Peyer's patch (tissue), 4 donors: Measurements from ENCODE around the gene STK25. TPM values are rescaled to one million over a fixed set of nuclear protein-coding genes. Genes with fewer than 3 reads are reported as not detected.

Experiments
- DNase-seq, 3 donors: peaks; one replicate each; pipeline ENCODE4 v3.0.0-alpha.2; 2017 to 2019
- H3K27ac ChIP-seq, 4 donors: fragments of 200-600 bp; sonication (generic); one replicate each; pipeline ENCODE4 v1.5.1; 2016 to 2019
- H3K27me3 ChIP-seq, 2 donors: fragments of 200-600 bp; sonication (generic); one replicate each; pipeline ENCODE4 v1.5.1; 2019
- H3K36me3 ChIP-seq, 3 donors: fragments of 200-600 bp; sonication (generic); one replicate each; pipeline ENCODE4 v1.5.1; 2016 to 2019
- H3K4me1 ChIP-seq, 4 donors: fragments of 200-600 bp; sonication (generic); one replicate each; pipeline ENCODE4 v1.5.1; 2016 to 2019
- H3K4me3 ChIP-seq, 4 donors: fragments of 200-600 bp; sonication (generic); 1 replicate in 3 of 4; 2 replicates in 1 of 4; pipeline ENCODE4 v1.5.1; 2016 to 2019; ENCODE audit warnings: mild to moderate bottlenecking in 1 of 4
- H3K9me3 ChIP-seq, 4 donors: fragments of 200-600 bp; sonication (generic); one replicate each; pipeline ENCODE4 v1.5.1; 2016 to 2019; ENCODE audit warnings: mild to moderate bottlenecking in 1 of 4
- POLR2A ChIP-seq, 2 donors: fragments of 450-650 bp; IDR thresholded peaks; one replicate each; pipeline ENCODE4 v1.5.1; 2017; ENCODE audit warnings: antibody characterized with exemption in 2 of 2, mild to moderate bottlenecking in 2 of 2, moderate library complexity in 2 of 2
- total RNA-seq, 4 donors: library from RNA; depleted of rRNA; stranded (reverse); fragments of >200 nt; gene quantifications; one replicate each; pipeline ENCODE4 v1.1.0, GENCODE V29; 2016
- TF ChIP-seq, protein P1 (sequence below), 6 experiments: fragments of 450-650 bp in 4 of 6; fragments of 200-600 bp in 2 of 6; sonication (generic) in 1 of 6; IDR thresholded peaks; one replicate each; pipeline ENCODE4 v1.5.1; 2017 to 2019; ENCODE audit warnings: antibody characterized with exemption in 6 of 6, mild to moderate bottlenecking in 3 of 6, moderate library complexity in 1 of 6

Gene STK25
- total RNA-seq, 4 donors from 2014 or later = 149 to 356 (median 275) TPM

DNA sequence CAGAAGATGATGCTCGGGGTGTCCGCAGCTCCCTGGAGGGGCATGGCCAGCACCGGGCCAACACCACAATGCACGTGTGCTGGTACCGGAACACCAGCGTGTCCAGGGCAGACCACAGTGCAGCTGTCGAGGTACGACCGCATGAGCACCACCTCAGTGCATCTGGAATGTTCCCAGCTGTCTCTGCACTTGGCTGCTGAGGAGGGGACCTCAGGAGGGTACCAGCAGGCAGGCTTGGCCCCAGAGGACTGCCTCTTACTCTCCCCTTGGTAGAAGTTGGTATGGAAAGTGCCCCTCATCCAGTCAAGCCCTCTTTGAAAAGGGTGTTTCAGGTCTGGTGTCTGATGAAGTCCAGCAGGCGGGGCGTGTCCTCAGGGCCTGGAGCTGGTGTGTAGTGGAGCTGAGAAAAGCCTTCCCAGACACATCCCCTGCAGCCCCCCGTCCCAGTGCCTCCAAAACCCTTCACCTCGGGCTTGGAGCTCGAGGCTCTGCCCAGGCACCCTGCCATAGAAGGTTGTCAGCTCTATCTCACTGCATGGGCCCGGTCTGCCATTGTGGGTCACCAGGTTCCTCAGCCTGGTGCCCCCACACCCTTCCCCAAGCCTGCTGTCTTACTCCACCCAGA, 16.7 kb downstream of the STK25 start:
- no peak for DNase-seq
- Histone ChIP-seq H3K9me3 (no peaks in the 10 kb centered on the region), H3K4me1 (peaks cover 0 to 34% (median 0%) of the 10 kb centered on the region in 4 donors), H3K27me3 (no peaks in the 10 kb centered on the region), H3K27ac (no peak overlapping the region), H3K4me3 (no peak overlapping the region), H3K36me3 (peaks cover 0 to 61% (median 0%) of the 10 kb centered on the region in 3 donors)
- TF ChIP-seq POLR2A (IDR thresholded peaks at IDR 0.05) = no peak

DNA sequence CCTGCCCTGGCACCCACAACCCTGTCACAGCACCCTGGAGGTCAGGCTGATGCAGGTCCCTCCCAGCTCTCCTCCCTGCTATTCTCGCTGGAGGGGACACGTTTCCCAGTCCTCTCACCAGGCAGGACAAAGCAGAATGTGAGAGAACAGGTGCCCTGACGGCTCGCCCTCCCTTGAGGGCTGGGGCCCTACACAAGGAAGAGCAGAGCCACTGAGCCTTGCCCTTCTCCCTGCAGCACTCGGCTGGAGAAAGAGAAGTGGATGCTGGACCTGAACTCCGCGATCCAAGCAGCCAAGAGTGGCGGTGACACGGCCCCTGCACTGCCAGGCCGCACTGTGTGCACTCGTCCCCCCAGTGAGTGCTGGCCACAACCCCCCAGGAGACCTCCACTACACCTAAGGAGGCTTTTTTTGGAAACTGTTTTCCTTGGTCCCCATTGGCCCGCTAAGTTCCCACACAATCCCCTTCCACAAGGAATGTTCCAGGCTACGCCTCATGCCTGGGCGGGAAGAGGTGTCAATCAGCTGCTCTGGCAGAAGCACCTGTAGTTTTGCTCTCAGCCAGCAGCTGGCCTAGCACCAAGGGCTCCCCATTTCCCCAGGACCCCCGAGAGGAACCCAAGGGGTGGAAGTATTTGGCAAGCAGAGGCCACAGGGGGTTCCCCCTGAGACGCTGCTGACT, 17.4 kb downstream of the STK25 start:
- Histone ChIP-seq H3K27me3 (no peaks in the 10 kb centered on the region), H3K36me3 (peaks cover 0 to 54% (median 0%) of the 10 kb centered on the region in 3 donors), H3K9me3 (no peaks in the 10 kb centered on the region), H3K4me3 (no peak overlapping the region), H3K27ac (peak overlapping the region in 2 of 4 donors; percentile 56 to 76), H3K4me1 (peaks cover 0 to 27% (median 0%) of the 10 kb centered on the region in 4 donors)
- no peak for DNase-seq
- TF ChIP-seq POLR2A (IDR thresholded peaks at IDR 0.05) = no peak
- TF ChIP-seq, protein P1, sequence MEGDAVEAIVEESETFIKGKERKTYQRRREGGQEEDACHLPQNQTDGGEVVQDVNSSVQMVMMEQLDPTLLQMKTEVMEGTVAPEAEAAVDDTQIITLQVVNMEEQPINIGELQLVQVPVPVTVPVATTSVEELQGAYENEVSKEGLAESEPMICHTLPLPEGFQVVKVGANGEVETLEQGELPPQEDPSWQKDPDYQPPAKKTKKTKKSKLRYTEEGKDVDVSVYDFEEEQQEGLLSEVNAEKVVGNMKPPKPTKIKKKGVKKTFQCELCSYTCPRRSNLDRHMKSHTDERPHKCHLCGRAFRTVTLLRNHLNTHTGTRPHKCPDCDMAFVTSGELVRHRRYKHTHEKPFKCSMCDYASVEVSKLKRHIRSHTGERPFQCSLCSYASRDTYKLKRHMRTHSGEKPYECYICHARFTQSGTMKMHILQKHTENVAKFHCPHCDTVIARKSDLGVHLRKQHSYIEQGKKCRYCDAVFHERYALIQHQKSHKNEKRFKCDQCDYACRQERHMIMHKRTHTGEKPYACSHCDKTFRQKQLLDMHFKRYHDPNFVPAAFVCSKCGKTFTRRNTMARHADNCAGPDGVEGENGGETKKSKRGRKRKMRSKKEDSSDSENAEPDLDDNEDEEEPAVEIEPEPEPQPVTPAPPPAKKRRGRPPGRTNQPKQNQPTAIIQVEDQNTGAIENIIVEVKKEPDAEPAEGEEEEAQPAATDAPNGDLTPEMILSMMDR (IDR thresholded peaks at IDR 0.05) = no peak

DNA sequence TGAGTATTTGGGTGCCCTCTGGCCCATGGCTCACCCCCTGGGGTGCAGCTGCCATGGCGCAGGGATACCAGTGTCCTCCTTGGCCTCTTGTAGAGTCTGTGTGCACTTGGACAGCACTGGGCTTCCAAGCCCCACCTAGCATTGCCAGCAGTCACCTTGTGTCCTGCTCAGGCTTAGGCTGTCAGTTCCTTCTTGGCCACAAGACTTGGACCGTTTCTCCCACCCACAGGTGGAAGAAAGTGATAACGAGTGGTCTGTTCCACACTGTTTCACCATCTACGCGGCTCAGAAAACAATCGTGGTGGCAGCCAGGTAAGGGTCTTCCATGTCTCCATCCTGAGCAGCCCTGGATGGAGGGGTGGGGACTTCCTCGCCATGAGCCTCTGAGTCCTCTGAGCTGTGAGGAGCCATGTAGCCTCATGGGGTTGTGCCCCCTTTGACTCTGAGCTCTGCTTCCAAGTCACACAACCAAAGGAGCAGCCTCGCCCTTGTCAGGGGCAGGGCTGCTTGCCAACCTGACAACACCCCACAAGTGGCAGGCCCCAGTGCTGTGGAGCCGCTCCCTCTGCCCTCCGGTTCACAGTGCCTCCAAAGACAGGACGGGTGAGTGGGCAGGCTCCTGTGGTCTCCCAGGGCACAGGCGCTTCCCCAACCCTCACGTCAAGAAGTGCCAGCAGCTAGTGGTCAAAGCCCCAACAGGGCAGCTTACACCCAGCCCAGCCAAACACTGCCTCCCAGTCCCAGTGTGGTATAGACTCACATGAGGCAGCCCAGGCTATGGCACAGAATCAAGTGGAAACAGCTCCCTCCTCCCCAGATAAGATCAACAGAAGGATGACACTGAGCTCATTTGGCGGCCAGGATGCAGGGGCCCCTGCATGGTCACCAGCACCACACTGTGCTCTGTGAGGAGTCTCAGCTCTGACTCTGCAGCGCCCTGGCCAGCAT, 18.4 kb downstream of the STK25 start:
- H3K27me3 ChIP-seq = no peaks in the 10 kb centered on the region
- H3K36me3 ChIP-seq = peaks cover 0 to 44% (median 0%) of the 10 kb centered on the region in 3 donors
- no peaks in the 10 kb centered on the region for H3K9me3 ChIP-seq
- peaks cover 0 to 24% (median 0%) of the 10 kb centered on the region in 4 donors for H3K4me1 ChIP-seq
- TF ChIP-seq POLR2A (IDR thresholded peaks at IDR 0.05) = peak in 1 of 2 donors; percentile 32
- TF ChIP-seq, protein P1 (IDR thresholded peaks at IDR 0.05) = no peak
- H3K27ac ChIP-seq = peak overlapping the region in 2 of 4 donors; percentile 56 to 76
- DNase-seq = peak in 2 of 3 donors; percentile 75 to 81
- H3K4me3 ChIP-seq = no peak overlapping the region

DNA sequence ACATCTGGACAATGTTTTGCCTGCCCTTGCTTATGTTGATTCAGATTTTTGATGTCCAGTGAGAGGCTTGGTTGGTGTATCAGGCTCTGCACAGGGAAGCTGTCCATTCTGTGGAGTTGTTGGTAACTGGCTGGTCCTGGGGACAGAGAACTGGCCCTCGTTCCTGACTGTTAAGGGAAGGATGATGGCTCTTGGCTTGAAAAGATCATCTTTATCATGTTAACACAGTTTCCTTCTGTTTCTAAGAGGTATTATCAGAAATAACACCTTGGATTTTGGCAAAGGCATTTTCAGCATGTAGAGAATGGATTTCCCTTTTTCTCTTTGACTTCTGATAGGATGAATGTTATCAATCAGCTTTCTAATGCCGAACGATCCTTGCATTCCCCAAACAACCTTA, 19.3 kb downstream of the STK25 start:
- H3K36me3 ChIP-seq = peaks cover 0 to 40% (median 0%) of the 10 kb centered on the region in 3 donors
- H3K9me3 ChIP-seq = no peaks in the 10 kb centered on the region
- TF ChIP-seq POLR2A (IDR thresholded peaks at IDR 0.05) = no peak
- TF ChIP-seq, protein P1 (IDR thresholded peaks at IDR 0.05) = no peak

DNA sequence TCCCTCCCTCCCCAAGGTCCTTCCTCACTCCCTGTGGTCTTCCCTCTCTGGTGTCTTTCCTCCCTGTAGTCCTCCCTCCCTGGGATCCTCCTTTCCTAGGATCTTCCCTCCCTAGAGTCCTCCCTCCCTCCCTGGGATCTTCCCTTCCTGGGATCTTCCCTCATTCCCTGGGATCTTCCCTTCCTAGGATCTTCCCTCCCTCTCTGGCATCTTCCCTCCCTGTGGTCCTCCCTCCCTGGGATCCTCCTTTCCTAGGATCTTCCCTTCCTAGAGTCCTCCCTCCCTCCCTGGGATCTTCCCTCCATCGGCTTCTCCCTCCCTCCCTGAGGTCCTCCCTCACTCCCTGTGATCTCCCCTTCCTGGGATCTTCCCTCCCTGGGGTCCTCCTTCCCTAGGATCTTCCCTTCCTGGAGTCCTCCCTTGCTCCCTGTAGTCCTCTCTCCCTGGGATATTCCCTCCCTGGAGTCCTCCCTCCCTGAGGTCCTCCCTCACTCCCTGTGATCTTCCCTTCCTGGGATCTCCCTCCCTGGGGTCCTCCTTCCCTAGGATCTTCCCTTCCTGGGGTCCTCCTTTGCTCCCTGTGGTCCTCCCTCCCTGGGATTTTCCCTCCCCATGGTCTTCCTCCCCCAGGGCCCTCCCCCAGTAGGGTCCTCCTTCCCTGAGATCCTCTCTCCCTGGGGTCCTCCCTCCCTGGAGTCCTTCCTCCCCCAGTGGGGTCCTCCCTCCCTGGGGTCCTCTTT, 23.0 kb downstream of the STK25 start:
- Histone ChIP-seq H3K36me3 (peaks cover 0 to 15% (median 0%) of the 10 kb centered on the region in 3 donors), H3K27me3 (no peaks in the 10 kb centered on the region)

More for the DNA sequence above, 19.3 kb downstream of the STK25 start:
- Histone ChIP-seq H3K4me1 (peaks cover 0 to 15% (median 0%) of the 10 kb centered on the region in 4 donors), H3K27ac (no peak overlapping the region), H3K27me3 (no peaks in the 10 kb centered on the region), H3K4me3 (no peak overlapping the region)
- no peak for DNase-seq

More for the DNA sequence above, 23.0 kb downstream of the STK25 start:
- no peak overlapping the region for H3K27ac ChIP-seq
- no peaks in the 10 kb centered on the region for H3K9me3 ChIP-seq
- no peak for DNase-seq
- H3K4me3 ChIP-seq = no peak overlapping the region
- peaks cover 0 to 7% (median 0%) of the 10 kb centered on the region in 4 donors for H3K4me1 ChIP-seq
- no peak for TF ChIP-seq POLR2A (IDR thresholded peaks at IDR 0.05)
- TF ChIP-seq, protein P1 (IDR thresholded peaks at IDR 0.05) = no peak
